CD4-positive, alpha-beta memory T cell (primary cell): Measurements from ENCODE around the gene EIF5A. TPM values are rescaled to one million over a fixed set of nuclear protein-coding genes. Genes with fewer than 3 reads are reported as not detected.
A peak's percentile ranks its signal among the peaks of the same experiment; 100 is the strongest.

Experiments used
- CTCF ChIA-PET: fragments of 350-600 bp; sonication (Branson Sonifier 250); formaldehyde crosslinking; loops from one replicate; lab custom pipeline; 2021; ENCODE audit warnings: inconsistent platforms; ENCODE audit not compliant: partially characterized antibody; lab: Charles Lee
- POLR2A ChIA-PET: fragments of 350-600 bp; sonication (Branson Sonifier 250); formaldehyde crosslinking; loops from one replicate; lab custom pipeline; 2021; ENCODE audit not compliant: partially characterized antibody; lab: Charles Lee
- DNase-seq, 5 donors: peaks; one replicate each; pipeline versions ENCODE4 v3.0.0 to v3.0.0-alpha.2; 2020 to 2022; ENCODE audit warnings: mixed read lengths in 1 of 5
- H3K27ac ChIP-seq: one replicate; pipeline ENCODE4 v1.7.0; 2013; ENCODE audit warnings: low read depth, low read length
- H3K27me3 ChIP-seq: 2 replicates; pipeline ENCODE4 v1.7.0; 2013; ENCODE audit warnings: mild to moderate bottlenecking, low read length, moderate library complexity; ENCODE audit not compliant: insufficient read depth
- H3K36me3 ChIP-seq: 2 replicates; pipeline ENCODE4 v1.7.0; 2013; ENCODE audit warnings: mild to moderate bottlenecking, low read length, moderate library complexity; ENCODE audit not compliant: insufficient read depth
- H3K4me1 ChIP-seq: 2 replicates; pipeline ENCODE4 v1.7.0; 2013; ENCODE audit warnings: mild to moderate bottlenecking, low read length, moderate library complexity; ENCODE audit not compliant: insufficient read depth
- H3K4me3 ChIP-seq, 2 donors: one replicate each; pipeline ENCODE4 v1.7.0; 2013; ENCODE audit warnings: low read length in 2 of 2, mild to moderate bottlenecking in 1 of 2
- H3K9me3 ChIP-seq, 2 donors: one replicate each; pipeline ENCODE4 v1.7.0; 2013; ENCODE audit warnings: low read length in 2 of 2, control low read depth in 1 of 2; ENCODE audit not compliant: control insufficient read depth in 1 of 2
- H3K27ac Mint-ChIP-seq, 7 donors: one replicate each; pipeline ENCODE4 v1.8.0; 2020 to 2021; ENCODE audit warnings: mixed read lengths in 7 of 7, mild to moderate bottlenecking in 6 of 7, inconsistent platforms in 3 of 7, moderate library complexity in 3 of 7
- H3K27me3 Mint-ChIP-seq, 2 donors: one replicate each; pipeline ENCODE4 v1.8.0; 2020 to 2021; ENCODE audit warnings: mixed read lengths in 2 of 2
- H3K36me3 Mint-ChIP-seq, 2 donors: one replicate each; pipeline ENCODE4 v1.8.0; 2020 to 2021; ENCODE audit warnings: mixed read lengths in 2 of 2, inconsistent platforms in 1 of 2, mild to moderate bottlenecking in 1 of 2
- H3K4me1 Mint-ChIP-seq, 4 donors: one replicate each; pipeline ENCODE4 v1.8.0; 2020 to 2021; ENCODE audit warnings: mixed read lengths in 4 of 4, mild to moderate bottlenecking in 1 of 4
- H3K4me3 Mint-ChIP-seq, 8 donors: one replicate each; pipeline ENCODE4 v1.8.0; 2020 to 2021; ENCODE audit warnings: mixed read lengths in 8 of 8, mild to moderate bottlenecking in 7 of 8, moderate library complexity in 6 of 8, inconsistent platforms in 3 of 8
- H3K9me3 Mint-ChIP-seq, 8 donors: one replicate each; pipeline ENCODE4 v1.8.0; 2020 to 2021; ENCODE audit warnings: mixed read lengths in 8 of 8, mild to moderate bottlenecking in 5 of 8, inconsistent platforms in 3 of 8, moderate library complexity in 1 of 8
- intact Hi-C: fragments of 100-400 bp; cut with micrococcal nuclease; formaldehyde crosslinking; loops from one replicate; pipeline ENCODE4 v1.15.1; 2023
- polyA plus RNA-seq, 2 donors: library from polyadenylated mRNA; unstranded; fragments of 300-500 nt; fragmentation: Illumina TruSeq; gene quantifications; one replicate each; pipeline ENCODE4 v1.2.3, GENCODE V29; 2021
- total RNA-seq, 2 experiments: library from RNA; stranded (reverse); gene quantifications; one replicate each; pipeline ENCODE4 v1.2.3, GENCODE V29; 2021

The EIF5A gene
- total and polyA plus RNA-seq, 4 experiments from 2014 or later, result 230 to 850 (median 242) TPM

DNA sequence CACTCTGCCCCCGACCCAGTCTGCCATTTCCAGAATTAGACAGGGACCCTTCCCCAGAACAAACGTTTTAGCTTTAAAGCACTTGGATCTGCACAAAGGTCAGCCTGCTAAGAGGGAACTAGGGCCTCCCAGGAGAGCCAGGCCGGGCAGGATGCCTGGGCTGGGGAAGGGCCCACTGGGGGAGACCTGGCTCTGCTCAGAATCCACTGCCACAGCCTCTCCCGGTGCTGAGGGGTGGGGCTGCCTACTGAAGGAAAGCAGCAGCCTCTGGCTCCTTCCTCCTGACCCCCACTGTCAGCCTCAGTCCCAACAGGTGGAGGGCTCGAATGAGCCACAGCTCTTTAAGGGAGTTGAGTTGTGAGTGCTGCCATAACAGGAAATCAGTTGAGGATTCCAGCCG, 14.7 kb upstream of the EIF5A start:
- Mint-ChIP-seq H3K4me1 (peaks cover 7 to 31% (median 18%) of the 10 kb centered on the region in 4 donors), H3K36me3 (no peaks in the 10 kb centered on the region), H3K27me3 (peaks cover 2 to 19% of the 10 kb centered on the region in 2 donors), H3K9me3 (no peaks in the 10 kb centered on the region), H3K27ac (peak overlapping the region in 1 of 7 donors; percentile 13), H3K4me3 (peak overlapping the region in 3 of 8 donors; percentile 59 to 76 (median 68))
- POLR2A ChIA-PET, result interaction anchor here (2.1 kb wide), 1 partner anchor 23 kb away, joined by 6 read pairs; the partner anchor contains the start of gene GPS2
- Histone ChIP-seq H3K27me3 (no peaks in the 10 kb centered on the region), H3K4me1 (peaks cover 26% of the 10 kb centered on the region), H3K9me3 (no peaks in the 10 kb centered on the region), H3K27ac (no peak overlapping the region), H3K4me3 (no peak overlapping the region), H3K36me3 (no peaks in the 10 kb centered on the region)
- no peak for DNase-seq
- intact Hi-C loops, result loop anchor here (10.0 kb wide), 1 partner anchor 158 kb away; no protein-coding TSS in a partner anchor
- CTCF ChIA-PET, result interaction anchor here (1.1 to 1.8 kb wide), 2 partner anchors 71 to 247 kb away, joined by 6 read pairs; no protein-coding TSS in a partner anchor

DNA sequence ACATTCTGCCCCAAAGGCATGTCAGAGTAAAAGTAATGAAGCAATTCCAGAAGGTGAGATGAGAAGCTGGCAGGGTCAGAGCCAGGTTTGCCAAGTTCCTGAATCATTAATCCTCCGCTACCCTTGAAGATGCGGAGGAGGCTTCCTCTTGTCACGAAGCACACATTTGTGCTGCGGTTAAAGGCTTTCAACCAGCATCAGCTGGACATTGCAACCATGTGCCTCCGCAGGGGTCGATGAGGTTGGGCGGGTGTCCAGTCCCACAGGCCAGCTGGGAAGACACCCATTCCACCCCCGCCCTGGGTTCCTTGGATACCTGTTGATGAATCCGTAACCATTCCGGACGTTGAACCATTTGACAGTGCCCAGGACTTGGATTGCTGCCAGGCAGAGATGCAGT, 14.3 kb upstream of the EIF5A start:
- peak overlapping the region in 2 of 7 donors; percentile 13 to 41 for H3K27ac Mint-ChIP-seq
- CTCF ChIA-PET, result interaction anchor here (1.1 to 1.8 kb wide), 2 partner anchors 72 to 247 kb away, joined by 6 read pairs; no protein-coding TSS in a partner anchor

DNA sequence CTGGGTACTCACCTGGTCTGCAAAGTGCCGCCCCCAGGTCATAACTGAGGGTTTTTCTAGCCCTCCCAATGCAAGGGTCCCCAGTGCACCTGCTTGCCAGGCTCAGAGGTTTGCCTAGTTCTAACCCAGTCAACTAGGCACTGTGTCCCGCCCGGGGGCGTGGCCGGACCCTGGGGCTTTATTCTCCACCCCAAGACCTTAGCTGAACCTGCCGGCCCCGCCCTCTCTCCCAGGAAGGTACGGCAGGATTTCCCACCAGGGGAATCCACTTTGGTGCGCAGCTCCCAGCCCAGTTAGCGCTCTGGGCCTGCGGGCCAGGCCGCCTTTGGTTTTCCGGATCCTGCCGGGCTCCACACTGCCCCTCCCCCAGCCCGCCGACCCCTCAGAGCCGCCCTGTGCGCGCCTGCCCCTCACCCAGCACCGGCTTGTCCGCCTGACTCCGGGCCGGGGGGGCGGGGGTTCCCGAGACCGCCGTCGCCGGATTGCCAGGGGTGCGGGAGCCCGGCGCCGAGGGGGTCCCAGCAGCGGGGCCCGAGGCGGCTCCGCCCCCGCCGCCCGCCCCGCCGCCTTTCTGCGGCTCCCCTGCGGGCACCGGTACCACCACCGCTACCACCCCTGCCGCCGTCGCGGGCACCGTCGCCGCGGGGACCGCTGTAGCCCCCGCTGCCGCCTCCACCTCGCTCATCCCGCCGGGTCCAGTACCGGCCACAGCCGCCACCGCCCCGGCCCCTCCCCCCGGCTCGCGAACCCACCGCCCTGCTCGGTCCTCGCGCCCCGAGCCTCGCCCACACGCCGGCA, 13.4 kb upstream of the EIF5A start:
- peaks cover 7 to 31% (median 18%) of the 10 kb centered on the region in 4 donors for H3K4me1 Mint-ChIP-seq
- H3K27ac Mint-ChIP-seq, result peak overlapping the region in 4 of 7 donors; percentile 24 to 77 (median 56)
- Histone ChIP-seq H3K27ac (no peak overlapping the region), H3K9me3 (no peaks in the 10 kb centered on the region), H3K36me3 (no peaks in the 10 kb centered on the region), H3K4me3 (no peak overlapping the region), H3K4me1 (peaks cover 26% of the 10 kb centered on the region), H3K27me3 (no peaks in the 10 kb centered on the region)
- peaks cover 2 to 19% of the 10 kb centered on the region in 2 donors for H3K27me3 Mint-ChIP-seq
- ChIA-PET CTCF (interaction anchor here (1.1 to 1.8 kb wide), 2 partner anchors 73 to 248 kb away, joined by 6 read pairs; no protein-coding TSS in a partner anchor), POLR2A (interaction anchor here (0.6 to 2.1 kb wide), 2 partner anchors 21 to 321 kb away, joined by 4 to 6 read pairs; partner anchors contain the start of genes FXR2 and GPS2)
- peak in 3 of 5 donors; percentile 13 to 50 (median 15) for DNase-seq
- peak overlapping the region; percentile 21 to 76 (median 64) for H3K4me3 Mint-ChIP-seq
- no peaks in the 10 kb centered on the region for H3K9me3 Mint-ChIP-seq
- H3K36me3 Mint-ChIP-seq, result no peaks in the 10 kb centered on the region
- intact Hi-C loops, result loop anchor here (10.0 kb wide), 1 partner anchor 159 kb away; no protein-coding TSS in a partner anchor

More for the DNA sequence above, 14.3 kb upstream of the EIF5A start:
- Histone ChIP-seq H3K36me3 (no peaks in the 10 kb centered on the region), H3K4me3 (no peak overlapping the region), H3K9me3 (no peaks in the 10 kb centered on the region), H3K4me1 (peaks cover 26% of the 10 kb centered on the region), H3K27me3 (no peaks in the 10 kb centered on the region), H3K27ac (no peak overlapping the region)
- H3K4me1 Mint-ChIP-seq, result peaks cover 7 to 31% (median 18%) of the 10 kb centered on the region in 4 donors
- DNase-seq, result no peak
- no peaks in the 10 kb centered on the region for H3K36me3 Mint-ChIP-seq
- intact Hi-C loops, result loop anchor here (10.0 kb wide), 1 partner anchor 158 kb away; no protein-coding TSS in a partner anchor
- peaks cover 2 to 19% of the 10 kb centered on the region in 2 donors for H3K27me3 Mint-ChIP-seq
- POLR2A ChIA-PET, result interaction anchor here (0.6 to 2.1 kb wide), 2 partner anchors 22 to 321 kb away, joined by 4 to 6 read pairs; partner anchors contain the start of genes FXR2 and GPS2
- H3K9me3 Mint-ChIP-seq, result no peaks in the 10 kb centered on the region
- peak overlapping the region in 5 of 8 donors; percentile 16 to 76 (median 64) for H3K4me3 Mint-ChIP-seq

DNA sequence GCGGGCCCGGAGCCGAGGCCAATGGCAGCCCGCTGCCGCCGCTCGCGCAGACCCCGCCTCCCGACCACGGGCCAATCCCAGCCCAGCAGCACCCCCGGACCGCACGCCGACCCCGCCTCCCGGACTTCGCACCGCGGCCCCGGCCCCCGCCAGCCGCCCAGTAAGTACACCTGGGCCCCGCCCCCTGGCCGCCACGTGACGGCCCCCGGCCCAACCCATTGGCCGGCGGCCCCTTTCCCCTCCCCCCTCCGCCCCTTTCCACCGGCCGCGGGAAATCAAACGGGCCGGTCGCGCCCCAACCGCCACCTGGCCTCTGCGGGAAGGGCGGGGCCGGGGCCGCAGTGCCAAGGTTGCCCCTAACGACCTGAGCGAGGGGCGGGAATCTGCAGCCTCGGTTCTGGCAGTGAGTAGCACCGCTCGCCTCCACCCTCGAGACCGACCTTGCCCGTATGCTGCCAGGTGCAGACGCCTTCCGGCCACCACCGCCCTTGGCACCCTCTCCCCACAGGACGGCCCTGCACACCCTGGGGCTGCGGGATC, 12.7 kb upstream of the EIF5A start, which contains the start of gene YBX2:
Gene YBX2 (minus strand): TSS at position 26 of the 540 bp plus-strand sequence. CDS start 139 bp downstream, outside the sequence.
- peak within 1 kb of the TSS in 1 of 2 donors; percentile 41 for H3K4me3 ChIP-seq
- no peaks in the 10 kb centered on the region for H3K36me3 ChIP-seq
- peaks cover 26% of the 10 kb centered on the region for H3K4me1 ChIP-seq
- Mint-ChIP-seq H3K9me3 (no peaks in the 10 kb centered on the region), H3K27me3 (peaks cover 2 to 19% of the 10 kb centered on the region in 2 donors), H3K36me3 (no peaks in the 10 kb centered on the region), H3K27ac (peak within 1 kb of the TSS in 6 of 7 donors; percentile 24 to 91 (median 74)), H3K4me3 (peak within 1 kb of the TSS; percentile 74 to 96 (median 81)), H3K4me1 (peaks cover 7 to 31% (median 18%) of the 10 kb centered on the region in 4 donors)
- POLR2A ChIA-PET, result no interaction called here
- no peaks in the 10 kb centered on the region for H3K27me3 ChIP-seq
- DNase-seq, result peak; percentile 53 to 78 (median 63)
- CTCF ChIA-PET, result no interaction called here
- no peaks in the 10 kb centered on the region for H3K9me3 ChIP-seq
- H3K27ac ChIP-seq, result no peak within 1 kb of the TSS
- intact Hi-C loops, result loop anchor here (10.0 kb wide), 1 partner anchor 160 kb away; no protein-coding TSS in a partner anchor

DNA sequence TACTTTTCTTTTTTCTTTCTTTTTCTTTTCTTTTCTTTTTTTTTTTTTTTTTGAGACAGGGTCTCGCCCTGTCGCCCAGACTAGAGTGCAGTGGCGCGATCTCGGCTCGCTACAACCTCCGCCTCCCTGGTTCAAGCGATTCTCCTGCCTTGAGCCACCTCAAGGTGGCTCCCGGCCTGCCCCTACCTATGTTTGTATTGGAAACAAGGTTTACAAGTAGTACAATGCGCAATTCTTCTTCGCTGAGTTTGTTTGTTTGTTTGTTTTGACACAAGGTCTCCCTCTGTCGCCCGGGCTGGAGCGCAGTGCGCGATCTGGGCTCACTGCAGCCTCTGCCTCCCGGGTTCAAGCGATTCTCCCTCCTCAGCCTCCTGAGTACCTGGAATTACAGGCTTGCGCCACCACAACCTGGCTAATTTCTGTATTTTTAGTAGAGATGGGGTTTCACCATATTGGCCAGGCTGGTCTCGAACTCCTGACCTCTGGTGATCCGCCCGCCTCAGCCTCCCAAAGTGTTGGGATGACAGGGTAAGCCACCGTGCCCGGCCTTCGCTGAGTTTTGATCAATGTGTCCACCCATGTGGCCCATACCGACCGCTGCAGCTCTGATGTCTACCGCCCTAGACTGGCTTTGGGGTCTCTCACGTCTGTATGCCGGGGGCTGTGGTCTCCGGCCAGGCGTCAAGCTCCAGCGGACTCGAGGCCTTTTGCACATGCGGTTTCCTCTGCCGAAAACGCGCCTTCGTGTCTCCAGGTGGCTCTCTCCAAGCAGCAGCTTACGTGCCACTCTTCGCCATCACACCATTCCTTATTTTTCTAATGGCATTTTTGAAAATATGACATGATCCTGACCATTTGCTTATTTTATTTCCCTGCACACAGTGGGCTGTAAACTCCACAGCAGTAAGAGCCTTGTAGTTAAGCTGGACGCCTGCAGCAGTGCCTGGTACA, 11.9 kb upstream of the EIF5A start:
- CTCF ChIA-PET, result interaction anchor here (0.8 to 4.4 kb wide), 27 partner anchors 9 to 251 kb away, joined by 3 to 79 read pairs (median 5); partner anchors contain the start of genes ACADVL, ACAP1, DLG4 and KCTD11
- H3K4me3 ChIP-seq, result peak overlapping the region in 1 of 2 donors; percentile 41

More for the DNA sequence above, 11.9 kb upstream of the EIF5A start:
- Mint-ChIP-seq H3K4me1 (peaks cover 7 to 31% (median 18%) of the 10 kb centered on the region in 4 donors), H3K36me3 (no peaks in the 10 kb centered on the region), H3K27me3 (peaks cover 2 to 19% of the 10 kb centered on the region in 2 donors), H3K4me3 (peak overlapping the region; percentile 71 to 96 (median 81)), H3K27ac (peak overlapping the region in 5 of 7 donors; percentile 8 to 91 (median 52)), H3K9me3 (no peaks in the 10 kb centered on the region)
- Histone ChIP-seq H3K27ac (no peak overlapping the region), H3K27me3 (no peaks in the 10 kb centered on the region), H3K36me3 (no peaks in the 10 kb centered on the region), H3K4me1 (peaks cover 26% of the 10 kb centered on the region), H3K9me3 (no peaks in the 10 kb centered on the region)
- intact Hi-C loops, result loop anchor here (1.0 to 10.0 kb wide), 5 partner anchors 11 to 250 kb away; no protein-coding TSS in a partner anchor
- POLR2A ChIA-PET, result interaction anchor here (0.6 to 2.3 kb wide), 10 partner anchors 9 to 279 kb away, joined by 3 to 30 read pairs (median 5); partner anchors contain the start of genes ACADVL, DLG4, GABARAP and PHF23
- DNase-seq, result peak in 1 of 5 donors; percentile 7
